ENCODE measurements around the gene C12orf43. TPM values are rescaled to one million over a fixed set of nuclear protein-coding genes. Genes with fewer than 3 reads are reported as not detected.

Gene C12orf43
- total RNA-seq, 4 donors from 2014 or later, result 7.3 to 16.0 (median 14.1) TPM

DNA sequence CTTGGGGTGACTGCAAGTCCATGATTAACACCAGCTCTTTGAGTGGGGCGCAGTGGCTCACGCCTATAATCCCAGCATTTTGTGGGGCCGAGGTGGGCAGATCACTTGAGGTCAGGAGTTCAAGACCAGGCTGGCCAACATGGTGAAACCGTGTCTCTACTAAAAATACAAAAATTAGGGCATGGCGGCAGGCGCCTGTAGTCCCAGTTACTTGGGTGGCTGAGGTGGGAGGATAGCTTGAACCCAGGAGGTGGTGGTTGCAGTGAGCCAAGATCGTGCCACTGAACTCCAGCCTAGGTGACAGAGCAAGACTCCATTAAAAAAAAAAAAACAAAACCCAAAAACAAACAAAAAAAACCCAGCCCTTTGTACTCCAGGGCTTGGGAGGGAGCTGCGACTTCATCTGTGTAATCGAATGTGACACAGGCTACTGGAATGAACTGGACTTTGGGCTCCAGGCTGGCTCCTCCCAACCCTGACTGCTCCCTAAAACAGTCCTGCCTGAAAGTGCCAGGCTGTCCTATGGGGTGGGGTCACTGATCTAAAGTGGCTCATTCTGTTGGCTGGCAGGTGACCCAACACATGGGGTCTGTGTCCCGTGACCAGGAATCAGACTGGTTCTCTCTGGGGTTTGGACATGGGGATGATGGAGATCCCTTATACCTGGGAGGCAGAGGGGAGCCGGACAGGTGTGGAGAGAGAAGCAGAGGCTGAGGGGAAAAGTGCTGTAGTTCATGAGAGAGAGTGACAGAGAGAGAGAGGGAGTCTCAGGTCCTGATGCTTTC lies 9.3 kb upstream of the C12orf43 start:
- ATAC-seq (ENCODE audit: low FRiP score) (no peak), DNase-seq (ENCODE audit: low spot score) (no peak)
- TF ChIP-seq, protein P1, sequence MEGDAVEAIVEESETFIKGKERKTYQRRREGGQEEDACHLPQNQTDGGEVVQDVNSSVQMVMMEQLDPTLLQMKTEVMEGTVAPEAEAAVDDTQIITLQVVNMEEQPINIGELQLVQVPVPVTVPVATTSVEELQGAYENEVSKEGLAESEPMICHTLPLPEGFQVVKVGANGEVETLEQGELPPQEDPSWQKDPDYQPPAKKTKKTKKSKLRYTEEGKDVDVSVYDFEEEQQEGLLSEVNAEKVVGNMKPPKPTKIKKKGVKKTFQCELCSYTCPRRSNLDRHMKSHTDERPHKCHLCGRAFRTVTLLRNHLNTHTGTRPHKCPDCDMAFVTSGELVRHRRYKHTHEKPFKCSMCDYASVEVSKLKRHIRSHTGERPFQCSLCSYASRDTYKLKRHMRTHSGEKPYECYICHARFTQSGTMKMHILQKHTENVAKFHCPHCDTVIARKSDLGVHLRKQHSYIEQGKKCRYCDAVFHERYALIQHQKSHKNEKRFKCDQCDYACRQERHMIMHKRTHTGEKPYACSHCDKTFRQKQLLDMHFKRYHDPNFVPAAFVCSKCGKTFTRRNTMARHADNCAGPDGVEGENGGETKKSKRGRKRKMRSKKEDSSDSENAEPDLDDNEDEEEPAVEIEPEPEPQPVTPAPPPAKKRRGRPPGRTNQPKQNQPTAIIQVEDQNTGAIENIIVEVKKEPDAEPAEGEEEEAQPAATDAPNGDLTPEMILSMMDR (IDR thresholded peaks at IDR 0.05), result no peak

DNA sequence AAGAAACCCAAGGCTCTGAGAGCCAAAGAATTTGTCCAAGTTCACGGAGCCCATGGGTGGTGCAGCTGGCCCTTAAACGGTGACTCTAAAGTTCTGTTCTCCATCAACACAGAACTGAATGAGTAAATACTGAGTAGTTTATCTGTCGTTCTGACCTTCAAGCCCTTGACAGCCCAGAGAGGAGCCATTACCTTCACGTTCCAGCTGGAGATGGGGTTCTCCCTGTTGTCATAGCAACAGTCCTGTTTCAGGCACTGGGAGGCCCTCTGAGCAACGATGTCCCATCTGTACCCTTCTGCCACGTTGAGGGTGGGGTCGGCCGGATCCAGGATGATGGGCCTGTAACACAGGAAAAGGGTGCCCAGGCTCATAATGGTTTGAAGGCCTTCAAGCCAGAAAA lies 7.5 kb upstream of the C12orf43 start:
- ATAC-seq (ENCODE audit: low FRiP score) (no peak), DNase-seq (ENCODE audit: low spot score) (no peak)
- TF ChIP-seq, protein P1 (IDR thresholded peaks at IDR 0.05), result no peak

DNA sequence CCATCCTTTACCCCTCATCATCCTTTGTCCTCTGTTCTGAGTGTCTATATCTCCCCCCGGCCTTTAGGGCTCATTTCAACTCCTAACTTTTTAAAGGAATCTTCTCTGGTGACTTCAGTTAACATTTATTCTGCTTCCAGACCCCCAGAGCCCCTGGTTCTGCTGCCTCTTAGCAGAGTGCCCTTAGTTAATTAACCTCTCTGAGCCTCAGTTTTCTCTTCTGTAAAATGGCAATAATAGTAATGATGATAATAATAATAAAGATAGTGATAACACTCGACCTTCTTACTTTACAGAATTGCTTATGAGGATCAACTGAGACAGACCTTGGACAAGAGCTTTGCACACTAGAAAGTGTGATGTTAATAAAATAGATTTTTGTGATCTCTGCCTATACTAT lies 6.4 kb upstream of the C12orf43 start:
- ATAC-seq (ENCODE audit: low FRiP score), result no peak
- TF ChIP-seq, protein P1 (IDR thresholded peaks at IDR 0.05), result no peak
- no peak for DNase-seq (ENCODE audit: low spot score)

- DNase-seq (ENCODE audit: low spot score), result no peak
- ATAC-seq (ENCODE audit: low FRiP score), result no peak
- TF ChIP-seq, protein P1 (IDR thresholded peaks at IDR 0.05), result no peak
These were observed 5.5 kb upstream of the C12orf43 start for GRCh38 chr12:121021754-121022153.

GRCh38 chr12:121018860-121019617 lies 2.8 kb upstream of the C12orf43 start:
- ATAC-seq (ENCODE audit: low FRiP score) (no peak), DNase-seq (ENCODE audit: low spot score) (no peak)
- TF ChIP-seq, protein P1 (IDR thresholded peaks at IDR 0.05), result no peak

DNA sequence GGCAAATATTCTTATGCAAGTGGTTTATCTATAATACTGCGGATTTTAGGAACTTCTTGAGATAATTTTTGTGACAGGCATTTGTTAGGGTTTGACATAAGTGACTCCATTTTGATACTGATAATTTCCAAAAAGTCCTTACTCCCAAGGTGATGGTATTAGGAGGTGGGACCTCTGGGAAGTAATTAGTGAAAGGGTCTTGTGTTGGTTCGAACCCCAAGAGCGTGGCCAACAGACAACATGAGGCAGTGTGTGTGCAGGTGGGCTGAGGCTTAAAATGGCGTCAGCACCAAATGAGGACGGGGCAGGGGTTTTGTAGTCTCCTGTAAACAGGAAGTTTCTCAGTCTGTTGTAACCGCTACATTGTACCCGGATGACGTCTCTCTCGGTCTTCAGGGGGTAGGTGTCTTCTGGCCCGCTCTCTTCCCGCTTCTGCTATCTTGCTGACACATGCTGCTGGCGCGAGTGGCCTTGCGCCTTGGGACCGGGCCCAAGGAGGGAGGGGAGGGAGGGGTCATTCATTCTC lies 1.7 kb upstream of the C12orf43 start:
- TF ChIP-seq, protein P1 (IDR thresholded peaks at IDR 0.05), result no peak
- DNase-seq (ENCODE audit: low spot score), result no peak
- no peak for ATAC-seq (ENCODE audit: low FRiP score)
